AG09319 (cell line): ENCODE results near the gene ZSCAN2.

Experiments used
- DNase-seq: peaks from one replicate; pipeline ENCODE4 v3.0.0-alpha.2; 2010; ENCODE audit warnings: low read depth; ENCODE audit errors: extremely low read depth
- TF ChIP-seq, protein P1 (sequence below): IDR thresholded peaks from 2 replicates; pipeline ENCODE4 v1.5.1; 2011; ENCODE audit warnings: low read depth, mild to moderate bottlenecking, inconsistent platforms, low read length, moderate library complexity

Gene ZSCAN2

DNA sequence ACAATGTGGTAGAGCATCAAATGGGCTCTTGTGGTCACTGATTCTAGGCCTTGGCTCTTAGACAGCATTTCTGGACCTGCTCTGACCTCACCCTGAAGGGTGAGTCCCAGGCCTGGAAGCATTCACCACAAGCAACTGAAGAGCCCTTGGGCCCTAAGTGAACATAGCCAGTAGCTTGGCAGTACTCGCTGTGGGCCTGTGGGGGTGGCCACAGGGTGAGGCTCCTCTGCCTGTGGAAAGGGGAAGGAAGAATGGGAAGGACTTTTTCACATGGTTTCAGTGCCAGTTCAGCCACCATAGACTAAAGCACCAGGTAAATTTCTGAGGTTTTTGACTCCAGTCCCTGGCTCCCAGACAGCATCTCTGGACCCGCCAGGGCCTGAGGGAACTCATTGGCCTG lies 5.1 kb upstream of the ZSCAN2 start:
- DNase-seq: no peak
- TF ChIP-seq, protein P1, sequence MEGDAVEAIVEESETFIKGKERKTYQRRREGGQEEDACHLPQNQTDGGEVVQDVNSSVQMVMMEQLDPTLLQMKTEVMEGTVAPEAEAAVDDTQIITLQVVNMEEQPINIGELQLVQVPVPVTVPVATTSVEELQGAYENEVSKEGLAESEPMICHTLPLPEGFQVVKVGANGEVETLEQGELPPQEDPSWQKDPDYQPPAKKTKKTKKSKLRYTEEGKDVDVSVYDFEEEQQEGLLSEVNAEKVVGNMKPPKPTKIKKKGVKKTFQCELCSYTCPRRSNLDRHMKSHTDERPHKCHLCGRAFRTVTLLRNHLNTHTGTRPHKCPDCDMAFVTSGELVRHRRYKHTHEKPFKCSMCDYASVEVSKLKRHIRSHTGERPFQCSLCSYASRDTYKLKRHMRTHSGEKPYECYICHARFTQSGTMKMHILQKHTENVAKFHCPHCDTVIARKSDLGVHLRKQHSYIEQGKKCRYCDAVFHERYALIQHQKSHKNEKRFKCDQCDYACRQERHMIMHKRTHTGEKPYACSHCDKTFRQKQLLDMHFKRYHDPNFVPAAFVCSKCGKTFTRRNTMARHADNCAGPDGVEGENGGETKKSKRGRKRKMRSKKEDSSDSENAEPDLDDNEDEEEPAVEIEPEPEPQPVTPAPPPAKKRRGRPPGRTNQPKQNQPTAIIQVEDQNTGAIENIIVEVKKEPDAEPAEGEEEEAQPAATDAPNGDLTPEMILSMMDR: no peak

DNA sequence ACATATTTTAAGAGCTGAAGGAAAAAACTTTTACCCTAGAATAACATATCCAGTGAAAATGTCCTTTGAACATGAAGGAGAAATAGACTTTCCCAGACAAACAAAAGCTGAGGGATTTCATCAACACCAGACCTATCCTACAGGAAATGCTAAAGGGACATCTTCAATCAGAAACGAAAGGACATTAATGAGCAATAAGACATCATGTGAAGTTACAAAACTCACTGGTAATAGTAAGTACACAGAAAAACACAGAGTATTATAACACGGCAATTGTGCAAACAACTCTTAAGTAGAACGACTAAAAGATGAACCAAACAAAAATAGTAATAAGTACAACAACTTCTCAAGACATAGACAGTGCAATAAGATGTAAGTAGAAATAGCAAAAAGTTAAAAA lies 3.5 kb upstream of the ZSCAN2 start:
- TF ChIP-seq, protein P1: no peak
- DNase-seq: no peak

DNA sequence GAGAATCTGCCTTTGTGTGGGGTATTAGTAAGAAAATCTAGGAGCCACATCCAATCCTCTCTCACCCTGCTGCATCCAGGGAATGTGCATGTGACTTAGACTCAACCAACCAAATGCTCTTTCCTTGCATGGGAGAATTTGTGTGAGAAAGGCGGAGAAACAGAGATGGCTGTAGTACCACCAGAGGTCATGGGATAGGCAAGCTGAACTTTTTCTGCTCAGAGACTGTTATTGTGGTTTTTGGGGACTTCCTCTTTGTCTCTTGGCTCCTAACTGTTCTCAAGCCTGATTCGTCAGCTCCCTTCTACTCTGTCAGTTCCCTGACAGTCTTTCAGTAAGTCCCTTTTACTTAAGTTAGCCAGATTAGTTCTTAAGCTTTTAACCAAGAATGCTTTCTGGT lies 2.6 kb upstream of the ZSCAN2 start:
- no peak for DNase-seq
- TF ChIP-seq, protein P1: no peak

DNA sequence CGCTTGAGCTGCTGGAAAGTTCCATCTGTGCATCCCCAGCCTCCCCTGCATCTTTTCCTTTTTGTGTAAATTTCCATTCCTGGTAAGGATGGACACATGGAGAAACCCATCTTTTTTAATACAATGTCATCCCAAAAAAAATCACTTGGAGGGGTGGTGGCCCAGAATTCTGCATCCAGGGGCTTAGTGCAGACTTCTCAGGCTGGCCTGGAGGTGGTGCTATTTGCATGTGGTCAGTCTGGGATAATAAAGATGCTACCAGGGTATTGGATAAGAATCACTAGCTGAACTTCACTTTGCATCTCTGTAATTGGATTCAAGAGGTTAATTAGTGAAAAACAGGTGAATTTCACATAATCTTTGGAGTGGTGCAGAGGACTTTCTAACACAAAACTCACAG lies 1.8 kb upstream of the ZSCAN2 start:
- no peak for DNase-seq
- TF ChIP-seq, protein P1: peak; percentile 67

GRCh38 chr15:84599906-84600305 lies 903 bp upstream of the ZSCAN2 start:
- TF ChIP-seq, protein P1: no peak
- no peak for DNase-seq

- TF ChIP-seq, protein P1: no peak
- DNase-seq: peak; percentile 39
These were observed 500 bp upstream of the ZSCAN2 start for GRCh38 chr15:84600331-84600686.

- TF ChIP-seq, protein P1: no peak
- no peak for DNase-seq
These were observed 688 bp downstream of the ZSCAN2 start for GRCh38 chr15:84601555-84601838.
